K562 (cell line): ENCODE measurements around the gene KMT2D. TPM values are rescaled to one million over a fixed set of nuclear protein-coding genes. Genes with fewer than 3 reads are reported as not detected.
A peak's percentile ranks its signal among the peaks of the same experiment; 100 is the strongest.

ENCODE experiments used
- ATAC-seq: fragments of 200-7000 bp; cut with Tn5 transposase; 3 replicates; pipeline ENCODE4 v1.9.1; 2020; ENCODE audit warnings: moderate library complexity
- BruUV-seq: library from RNA; stranded (reverse); fragments of 400-500 nt; replicated peaks from 2 replicates; lab custom pipeline; 2021; lab: Mats Ljungman, UMichigan
- CTCF ChIA-PET: fragments of 300-600 bp; formaldehyde crosslinking; extraction: SDS; loops from one replicate; lab custom pipeline; 2021; ENCODE audit warnings: low intra/inter-chr PET ratio; lab: Yijun Ruan, JAX
- POLR2A ChIA-PET: fragments of 300-600, 350-650 bp; sonication (Branson Sonifier 250); formaldehyde crosslinking; extraction: SDS; loops from one replicate; lab custom pipeline; 2021; ENCODE audit warnings: antibody characterized with exemption, inconsistent platforms; lab: Yijun Ruan, JAX
- DNase-seq, 4 experiments: peaks; one replicate each; pipeline versions ENCODE4 v3.0.0 to v3.0.0-alpha.2; 2011 to 2018; ENCODE audit warnings: low spot score in 3 of 4, mixed read lengths in 3 of 4; ENCODE audit errors: extremely low read depth in 1 of 4
- FAIRE-seq: peaks from 2 replicates; lab custom pipeline; 2011; peaks lifted over from hg19 to GRCh38; lab: Jason Lieb, UNC
- H2AFZ ChIP-seq: 2 replicates; pipeline ENCODE4 v1.6.0; 2011; ENCODE audit warnings: low read depth, low read length, control low read depth, inconsistent platforms
- H3K27ac ChIP-seq: fragments of 200-600 bp; 3 replicates; pipeline ENCODE4 v1.8.0; 2011; ENCODE audit warnings: low read depth, mild to moderate bottlenecking, control low read depth, inconsistent platforms, low read length, moderate library complexity, mixed read lengths; ENCODE audit errors: extremely low read depth
- H3K27me3 ChIP-seq, 2 experiments: fragments of 300-600 bp in 1 of 2; 2 replicates in 1 of 2; 3 replicates in 1 of 2; pipeline versions ENCODE4 v1.6.0 to v1.8.0; 2011; ENCODE audit warnings: inconsistent platforms in 2 of 2, low read length in 2 of 2, mild to moderate bottlenecking in 1 of 2, mixed read lengths in 1 of 2, moderate library complexity in 1 of 2; ENCODE audit not compliant: control insufficient read depth in 2 of 2, insufficient read depth in 2 of 2
- H3K36me3 ChIP-seq: fragments of 300-600 bp; 3 replicates; pipeline ENCODE4 v1.8.0; 2011; ENCODE audit warnings: mild to moderate bottlenecking, low read length, inconsistent platforms; ENCODE audit not compliant: control insufficient read depth, insufficient read depth
- H3K4me1 ChIP-seq, 2 experiments: fragments of 200-600 bp in 1 of 2; replicated peaks in 1 of 2; 2 replicates in 1 of 2; 3 replicates in 1 of 2; pipeline versions ENCODE4 v1.5.1 to v1.8.0; 2011; ENCODE audit warnings: inconsistent platforms in 2 of 2, low read length in 2 of 2, mild to moderate bottlenecking in 1 of 2, mixed read lengths in 1 of 2, moderate library complexity in 1 of 2; ENCODE audit not compliant: control insufficient read depth in 2 of 2, insufficient read depth in 2 of 2
- H3K4me2 ChIP-seq: 2 replicates; pipeline ENCODE4 v1.6.1; 2011; ENCODE audit warnings: low read length, control low read depth, inconsistent platforms, mixed read lengths; ENCODE audit not compliant: insufficient read depth
- H3K4me3 ChIP-seq: fragments of 200-600 bp; sonication (generic), shearing (Covaris generic); 2 replicates; pipeline ENCODE4 v1.5.1; 2016; ENCODE audit warnings: control low read depth, inconsistent platforms
- H3K79me2 ChIP-seq: fragments of 200-600 bp; 3 replicates; pipeline ENCODE4 v1.8.0; 2011; ENCODE audit warnings: low read length, inconsistent platforms; ENCODE audit not compliant: control insufficient read depth, insufficient read depth
- H3K9ac ChIP-seq, 2 experiments: 2 replicates each; pipeline versions ENCODE4 v1.6.0 to v1.6.1; 2011; ENCODE audit warnings: low read depth in 2 of 2, low read length in 2 of 2, control low read depth in 1 of 2, inconsistent platforms in 1 of 2, mild to moderate bottlenecking in 1 of 2, mixed read lengths in 1 of 2; ENCODE audit not compliant: insufficient read depth in 1 of 2
- H3K9me1 ChIP-seq: one replicate; pipeline ENCODE4 v1.6.0; 2011; ENCODE audit warnings: inconsistent platforms, mild to moderate bottlenecking, low read length, moderate library complexity; ENCODE audit not compliant: control insufficient read depth, insufficient read depth
- H3K9me3 ChIP-seq: replicated peaks from 2 replicates; pipeline ENCODE4 v1.5.1; 2011; ENCODE audit warnings: low read depth, low read length, inconsistent platforms; ENCODE audit not compliant: control insufficient read depth, insufficient read depth
- H4K20me1 ChIP-seq: replicated peaks from 2 replicates; pipeline ENCODE4 v1.6.1; 2011; ENCODE audit warnings: low read length, inconsistent platforms, mixed read lengths; ENCODE audit not compliant: control insufficient read depth, insufficient read depth
- BACH1 ChIP-seq: fragments of 200-800 bp; sonication (Bioruptor generic); IDR thresholded peaks from 2 replicates; pipeline ENCODE4 v1.6.1; 2016; ENCODE audit warnings: missing genetic modification characterization, missing compliant biosample characterization
- FOXJ2 ChIP-seq: fragments of 200-800 bp; sonication (Bioruptor generic); IDR thresholded peaks from 2 replicates; pipeline ENCODE4 v1.6.1; 2016; ENCODE audit warnings: missing genetic modification characterization, missing compliant biosample characterization
- NCOA2 ChIP-seq, 2 experiments: fragments of 450-650 bp; IDR thresholded peaks; 2 replicates each; pipeline ENCODE4 v1.6.1; 2018; ENCODE audit warnings: mild to moderate bottlenecking in 2 of 2, moderate library complexity in 1 of 2; ENCODE audit not compliant: partially characterized antibody in 2 of 2
- RBFOX2 ChIP-seq: fragments of 200-400 bp; formaldehyde crosslinking; IDR thresholded peaks from 2 replicates; pipeline ENCODE4 v1.6.1; 2017; ENCODE audit warnings: low read depth, mild to moderate bottlenecking, low read length, moderate library complexity
- RREB1 ChIP-seq: fragments of 250-450 bp; sonication (Bioruptor Pico); IDR thresholded peaks from 2 replicates; pipeline ENCODE4 v1.4.0; 2020
- ZNF146 ChIP-seq: IDR thresholded peaks from one replicate; pipeline ENCODE4 v1.6.1; 2018; ENCODE audit warnings: missing compliant biosample characterization; ENCODE audit not compliant: unreplicated experiment
- ZNF699 ChIP-seq: fragments of 250-450 bp; sonication (Bioruptor Pico); IDR thresholded peaks from 2 replicates; pipeline ENCODE4 v1.8.0; 2021; ENCODE audit warnings: mild to moderate bottlenecking, moderate library complexity; ENCODE audit not compliant: insufficient replicate concordance
- ZZZ3 ChIP-seq: fragments of 450-650 bp; IDR thresholded peaks from 2 replicates; pipeline ENCODE4 v1.6.1; 2016; ENCODE audit warnings: antibody characterized with exemption, mild to moderate bottlenecking, moderate library complexity
- WGBS: fragments of 100-300 bp; shearing (Covaris generic); methylation state at CpG from one replicate; pipeline ENCODE4 v1.1.6; 2016; ENCODE audit warnings: low coverage, mixed read lengths; ENCODE audit not compliant: insufficient coverage; ENCODE audit errors: missing lambda C conversion rate; 5-methylcytosine and 5-hydroxymethylcytosine counted together
- in situ Hi-C: fragments of 300-500 bp; cut with MboI; formaldehyde crosslinking; loops from 4 replicates; pipeline ENCODE4 v1.15.0; 2018; ENCODE audit warnings: inconsistent platforms, mixed read lengths
- intact Hi-C: fragments of 100-400 bp; cut with micrococcal nuclease; formaldehyde crosslinking; loops from 2 replicates; pipeline ENCODE4 v1.14.2; 2022
- polyA plus RNA-seq, 8 experiments: library from polyadenylated mRNA; depleted of rRNA in 4 of 8; stranded (reverse) in 5 of 8; unstranded in 3 of 8; fragments of >200 nt; fragmentation: Nextera tagmentation in 2 of 8; fragmentation: Illumina TruSeq in 1 of 8; extraction: Ambion mirVana in 2 of 8; extraction: Trizol in 1 of 8; gene quantifications; 2 replicates each; pipeline versions ENCODE4 v1.2.1 to v1.2.3, GENCODE V29; 2011 to 2014; ENCODE audit warnings: inconsistent platforms in 1 of 8, missing spikeins in 1 of 8
- total RNA-seq, 7 experiments: library from RNA; depleted of rRNA in 6 of 7; stranded (reverse); fragments of >200 nt in 6 of 7; fragmentation: Illumina TruSeq in 2 of 7; extraction: Trizol in 2 of 7; gene quantifications; 2 replicates each; pipeline versions ENCODE4 v1.2.1 to v1.2.3, GENCODE V29; 2011 to 2021; ENCODE audit warnings: low replicate concordance in 1 of 7

The KMT2D gene
- total and polyA plus RNA-seq, 9 of the 15 experiments (the other 6 are each of a cell fraction or from before 2014, with no cell fraction given) = 0.22 to 93.7 (median 13.7) TPM

DNA sequence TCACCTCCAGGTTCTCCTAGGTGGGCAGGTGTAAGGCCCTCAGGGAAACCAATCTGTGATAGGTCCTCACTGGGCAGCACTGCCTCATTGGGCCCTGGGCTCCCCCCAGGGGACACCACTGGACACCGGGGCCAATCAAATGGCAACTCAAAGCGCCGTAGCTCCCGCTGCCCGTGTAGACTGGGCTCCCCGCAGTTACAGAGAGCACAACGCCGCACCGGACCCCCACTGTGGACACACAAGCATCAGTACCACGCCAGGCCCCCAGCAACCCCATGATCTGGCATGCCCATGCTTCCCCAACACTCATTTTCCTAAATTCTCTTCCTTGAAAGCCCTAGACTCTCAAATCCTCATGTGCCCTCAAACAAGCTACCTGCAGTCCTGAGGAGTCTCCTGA, 6.1 kb downstream of the KMT2D start:
- Histone ChIP-seq H3K9ac (peak overlapping the region in 1 of 2 experiments; percentile 4; a peak in 1 of 4 replicates), H3K4me3 (no peak overlapping the region), H3K9me1 (peaks cover 4% of the 10 kb centered on the region), H3K27me3 (no peaks in the 10 kb centered on the region), H3K9me3 (no peaks in the 10 kb centered on the region), H3K36me3 (peaks cover 75% of the 10 kb centered on the region), H3K79me2 (peaks cover 64% of the 10 kb centered on the region), H3K4me1 (peaks cover 9 to 12% of the 10 kb centered on the region in 2 experiments; a peak in 4 of 5 replicates), H3K27ac (no peak overlapping the region), H4K20me1 (peaks cover 54% of the 10 kb centered on the region), H3K4me2 (no peak overlapping the region)
- ChIA-PET POLR2A (interaction anchor here (0.7 to 6.4 kb wide), 4 partner anchors 9 to 76 kb away, joined by 4 to 40 read pairs (median 8); partner anchors contain the start of gene TUBA1B), CTCF (no interaction called here)
- ATAC-seq = no peak
- intact Hi-C loops = no loop called here
- in situ Hi-C loops = no loop called here
- WGBS = 100% methylated on average over 10 of the region's 10 CpGs
- no peak for TF ChIP-seq ZNF699 (CRISPR knock-in tag)
- TF ChIP-seq ZNF146 = no peak
- no peak for TF ChIP-seq ZZZ3
- TF ChIP-seq FOXJ2 = no peak
- TF ChIP-seq BACH1 (tag) = no peak
- peak; percentile 40; the same call in 1 of the 2 replicates for TF ChIP-seq RBFOX2
- no peak for TF ChIP-seq RREB1 (CRISPR knock-in tag)
- TF ChIP-seq NCOA2 (IDR thresholded peaks at IDR 0.05; ENCODE audit: partially characterized antibody in 2 of 2) = no peak
- TF ChIP-seq, all 486 proteins: peak for 1
- no peak for FAIRE-seq
- H2AFZ ChIP-seq = no peak overlapping the region
- no peak for DNase-seq
- BruUV-seq = no TSS peak
